T follicular helper cell (primary cell): ENCODE data around the gene LCN2.
"Not testable (repeated sequence)": the region's sequence is repeated elsewhere in the genome, so short reads cannot be mapped to it uniquely, and the experiment has no call there.

ENCODE experiments used
- DNase-seq: peaks from one replicate; pipeline ENCODE4 v3.0.0-alpha.2; 2020; ENCODE audit warnings: low read depth

LCN2 gene

GRCh38 chr9:128127990-128128835 is 21.0 kb upstream of the LCN2 start:
- peak; percentile 80 for DNase-seq

DNA sequence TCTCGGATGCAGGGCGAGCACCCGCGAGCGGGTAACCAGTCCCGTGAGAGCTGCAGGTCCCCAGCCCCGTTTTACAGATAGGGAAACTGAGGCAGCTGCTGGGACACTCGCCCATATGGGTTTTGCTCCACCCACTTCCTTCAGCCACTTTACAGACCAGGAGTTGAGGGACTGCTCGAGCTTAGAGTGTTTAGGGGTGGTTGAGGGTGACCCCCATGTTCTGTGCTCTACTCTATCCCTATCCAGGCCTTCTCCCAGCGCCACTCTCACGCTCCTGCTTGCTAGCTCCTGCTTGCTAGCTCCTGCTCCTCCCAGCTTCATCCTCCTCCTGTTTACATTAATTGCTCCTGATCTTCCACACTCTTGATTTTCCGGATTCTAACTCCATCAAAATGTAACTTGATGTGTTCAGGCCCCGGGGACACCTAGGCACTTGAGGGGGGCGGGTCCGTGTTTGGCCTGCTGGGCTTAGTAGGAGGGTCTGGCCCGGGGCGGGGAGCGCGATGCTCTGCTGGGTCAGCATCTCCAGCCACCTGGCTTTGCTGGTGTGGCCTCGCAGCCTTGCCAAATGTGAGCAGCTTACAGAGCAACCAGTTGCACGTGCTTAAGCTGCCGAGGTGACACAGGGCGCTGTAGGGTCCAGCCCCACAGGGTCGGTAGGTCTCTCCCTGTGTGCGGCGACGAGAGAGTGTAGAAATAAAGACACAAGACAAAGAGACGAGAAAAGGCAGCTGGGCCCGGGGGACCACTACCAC is 20.2 kb upstream of the LCN2 start:
- DNase-seq = no peak

GRCh38 chr9:128129976-128130590 is 19.2 kb upstream of the LCN2 start:
- DNase-seq = peak; percentile 35

- DNase-seq = not testable (repeated sequence)
These were observed 18.6 kb upstream of the LCN2 start for GRCh38 chr9:128130651-128131050.

DNA sequence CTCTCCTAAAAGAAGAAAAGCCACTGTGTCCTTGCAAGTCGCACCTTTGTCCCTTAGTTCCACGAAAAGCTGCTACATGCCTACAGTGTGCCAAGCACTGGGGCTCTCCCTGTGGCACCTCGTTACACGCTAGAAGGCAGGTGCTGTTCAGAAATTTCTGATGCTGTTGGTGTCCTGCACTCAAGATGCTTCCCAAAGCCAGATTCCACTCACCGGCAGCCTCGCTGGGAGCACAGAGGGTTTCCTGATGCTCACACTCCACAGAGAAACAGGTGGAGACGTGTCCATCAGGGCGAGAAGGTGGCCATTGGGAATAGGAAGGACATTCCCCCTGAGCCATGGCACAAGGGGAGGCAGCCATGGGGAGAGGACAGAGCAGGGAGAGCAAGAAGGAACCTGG is 17.9 kb upstream of the LCN2 start:
- not testable (repeated sequence) for DNase-seq

DNA sequence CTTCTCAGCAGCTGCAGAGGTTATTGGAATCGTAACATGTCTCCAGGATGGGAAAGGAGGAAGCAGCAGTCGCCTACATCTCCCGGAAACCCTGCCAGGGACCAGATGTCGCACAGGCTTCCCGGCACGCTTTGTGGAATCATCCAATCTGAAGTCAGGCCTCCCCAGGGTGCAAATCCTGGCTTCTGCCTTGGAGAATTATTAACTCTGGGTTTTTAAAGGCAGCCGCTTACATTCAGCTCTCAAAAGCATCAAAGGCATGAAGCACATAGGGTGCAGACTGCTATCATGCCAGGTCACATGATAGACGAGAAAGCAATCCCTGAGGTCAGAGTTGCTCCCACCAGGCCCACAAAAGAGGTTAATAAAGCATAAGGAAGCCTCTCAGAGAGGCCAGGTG is 17.1 kb upstream of the LCN2 start:
- DNase-seq = not testable (repeated sequence)

GRCh38 chr9:128135561-128135960 is 13.7 kb upstream of the LCN2 start:
- DNase-seq = not testable (repeated sequence)

DNA sequence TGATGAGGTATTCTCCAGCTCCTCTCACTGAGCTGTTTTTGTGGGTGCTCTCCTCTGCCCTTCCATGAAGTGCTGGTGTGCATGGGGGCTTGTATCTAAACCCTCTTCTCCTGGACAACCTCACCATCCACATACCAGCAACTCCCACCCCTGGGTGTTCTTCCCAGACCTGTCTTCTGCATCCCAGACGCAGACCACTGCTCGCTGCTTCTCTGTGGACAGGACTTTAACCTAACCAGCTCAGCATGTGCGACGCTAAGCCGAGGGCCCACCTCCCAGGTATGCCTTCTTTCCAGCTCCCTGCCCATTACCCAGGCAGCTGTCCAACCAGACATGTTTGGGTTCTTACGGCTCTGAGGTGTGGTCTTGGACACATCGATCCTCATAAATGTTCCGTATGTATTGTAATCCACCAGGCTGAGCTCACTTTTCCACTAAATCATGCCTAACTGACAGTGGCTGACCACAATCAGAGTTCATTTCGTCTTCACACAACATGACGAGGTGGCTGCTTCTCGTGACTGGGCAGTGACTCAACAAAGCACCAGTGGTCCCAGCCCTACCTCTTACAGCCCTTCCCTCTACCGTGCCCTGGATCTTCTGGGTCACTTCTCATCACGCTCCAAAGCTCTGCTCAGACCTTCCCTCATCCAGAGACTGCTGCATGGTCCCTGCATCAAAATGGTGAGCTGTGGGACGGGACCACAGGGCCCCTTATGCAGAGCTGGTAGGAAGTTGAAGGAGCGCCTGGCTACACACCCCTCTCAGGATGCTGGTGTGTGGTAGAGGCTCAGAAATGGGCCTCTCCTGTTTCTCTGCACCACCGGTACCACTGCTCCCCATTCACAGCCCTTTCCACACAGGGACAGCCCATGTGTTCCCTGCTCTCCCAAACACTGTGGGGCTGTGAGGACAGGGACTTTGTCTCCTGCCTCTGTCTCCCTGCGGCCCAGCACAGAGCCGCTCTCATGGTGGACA is 12.1 kb upstream of the LCN2 start:
- DNase-seq = no peak

GRCh38 chr9:128138001-128138400 is 11.3 kb upstream of the LCN2 start:
- no peak for DNase-seq

GRCh38 chr9:128139621-128140020 is 9.6 kb upstream of the LCN2 start:
- no peak for DNase-seq

DNA sequence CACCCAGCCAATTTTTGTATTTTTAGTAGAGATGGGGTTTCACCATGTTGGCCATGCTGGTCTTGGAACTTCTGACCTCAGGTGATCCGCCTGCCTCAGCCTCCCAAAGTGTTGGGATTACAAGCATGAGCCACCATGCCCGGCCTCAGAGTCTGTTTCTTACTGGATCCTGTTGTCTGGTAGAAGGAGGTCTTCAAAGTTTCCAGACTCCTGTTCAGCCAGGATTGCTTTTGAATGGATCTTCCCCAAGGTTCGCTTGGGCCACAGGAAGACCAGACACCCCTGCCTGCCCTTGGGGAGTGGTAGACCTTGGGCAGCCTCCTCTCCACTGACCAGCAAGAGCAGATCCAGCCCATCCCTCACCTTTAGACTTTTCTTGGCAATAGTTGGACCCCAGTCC is 7.6 kb upstream of the LCN2 start:
- no peak for DNase-seq

- DNase-seq = no peak
These were observed 7.2 kb upstream of the LCN2 start for GRCh38 chr9:128142061-128142460.

DNA sequence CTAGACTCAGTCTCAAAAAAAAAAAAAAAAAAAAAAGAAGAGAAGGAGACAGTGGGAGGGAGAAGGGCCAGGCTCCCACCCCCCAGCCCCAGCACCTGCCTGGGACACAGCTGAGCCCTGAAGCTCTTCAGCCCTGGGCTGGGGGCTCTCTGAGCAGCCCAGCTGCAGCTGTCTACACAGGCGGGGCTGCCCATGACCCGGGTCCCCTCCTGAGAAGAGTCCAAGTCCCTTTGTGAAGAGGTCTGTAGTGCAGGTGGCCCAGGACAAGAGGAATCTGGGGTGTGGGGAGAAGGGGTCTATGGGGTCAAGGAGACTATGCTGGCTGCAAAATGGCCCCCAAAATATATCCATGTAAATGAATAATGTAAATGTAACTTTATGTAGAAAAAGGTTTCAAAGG is 6.7 kb upstream of the LCN2 start:
- no peak for DNase-seq

DNA sequence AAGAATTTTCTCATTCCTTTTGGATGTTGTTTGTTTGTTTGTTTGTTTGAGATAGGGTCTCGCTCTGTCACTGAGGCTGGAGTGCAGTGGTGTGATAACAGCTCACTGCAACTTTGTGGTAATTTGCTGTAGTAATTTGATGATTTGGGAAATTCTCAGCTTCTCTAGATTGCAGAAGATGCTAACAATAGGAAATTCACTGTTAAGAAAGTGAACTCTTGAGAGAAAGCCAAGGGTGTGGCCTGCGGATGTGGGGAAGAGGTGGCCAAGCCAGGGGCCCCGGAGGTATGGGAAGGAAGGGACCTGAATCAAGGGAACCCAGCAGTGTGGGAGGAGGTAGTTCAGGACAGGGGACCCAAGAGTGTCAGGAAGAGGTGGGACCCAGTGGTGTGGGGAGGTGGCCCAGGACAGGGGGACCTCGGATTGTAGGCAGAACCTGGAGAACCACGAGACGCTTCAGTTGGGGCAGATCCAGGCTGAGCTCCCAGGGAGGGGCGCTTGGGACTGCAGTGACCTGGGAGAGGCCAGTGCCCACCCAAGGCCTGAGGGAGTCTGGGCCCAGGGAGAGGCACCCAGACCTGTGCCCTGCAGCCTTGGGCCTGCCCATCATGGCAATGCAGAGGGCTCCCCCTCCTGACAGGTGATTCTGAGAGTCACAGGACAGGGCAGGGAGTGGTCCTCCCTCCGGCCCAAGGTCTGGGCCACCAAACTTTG is 5.6 kb upstream of the LCN2 start:
- DNase-seq = no peak

- no peak for DNase-seq
These were observed 4.7 kb upstream of the LCN2 start for GRCh38 chr9:128144239-128145181.

- no peak for DNase-seq
These were observed 3.7 kb upstream of the LCN2 start for GRCh38 chr9:128145536-128145935.

- DNase-seq = no peak
These were observed 3.3 kb upstream of the LCN2 start for GRCh38 chr9:128145951-128146351.

DNA sequence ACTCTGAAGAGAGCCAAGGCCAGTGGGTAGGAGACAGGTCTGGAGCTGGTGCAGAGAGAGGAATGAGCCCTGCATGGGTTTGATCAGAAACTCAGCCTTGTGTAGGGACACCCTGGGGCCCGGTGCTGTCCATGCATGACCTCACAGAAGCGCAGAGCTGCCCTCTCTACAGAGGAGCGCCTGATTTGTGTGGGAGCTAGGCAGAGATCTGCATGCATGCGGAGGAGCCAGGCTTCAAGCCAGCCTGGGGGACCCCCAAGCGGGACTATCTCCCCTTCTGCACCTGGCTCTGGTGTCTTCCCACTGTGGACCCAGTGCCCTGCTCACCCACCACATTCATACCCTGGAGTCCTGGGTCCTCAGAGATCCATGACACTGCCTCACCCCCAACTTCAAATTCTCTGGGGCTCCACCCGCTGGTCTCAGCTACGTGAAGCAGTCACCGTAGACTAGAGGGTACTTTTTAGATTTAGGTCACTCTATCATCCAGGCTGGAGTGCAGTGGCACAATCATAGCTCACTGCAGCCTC is 2.6 kb upstream of the LCN2 start:
- no peak for DNase-seq

- DNase-seq = no peak
These were observed 698 bp upstream of the LCN2 start for GRCh38 chr9:128148509-128149000.
